Epithelial cell of proximal tubule (primary cell): ENCODE measurements around the gene DNAH2. TPM values are rescaled to one million over a fixed set of nuclear protein-coding genes. Genes with fewer than 3 reads are reported as not detected.
A peak's percentile ranks its signal among the peaks of the same experiment; 100 is the strongest.

Experiments used
- DNase-seq: peaks from one replicate; pipeline ENCODE4 v3.0.0-alpha.2; 2011; ENCODE audit warnings: low read depth
- H3K4me3 ChIP-seq: 2 replicates; pipeline ENCODE4 v1.5.1; 2011; ENCODE audit warnings: low read depth, mild to moderate bottlenecking, low read length
- CTCF ChIP-seq: conservative IDR thresholded peaks from 2 replicates; pipeline ENCODE4 v1.5.1; 2012; ENCODE audit warnings: low read depth, mild to moderate bottlenecking, low read length
- total RNA-seq: library from RNA; depleted of rRNA; stranded (reverse); fragments of >200 nt; gene quantifications from 2 replicates; pipeline ENCODE4 v1.2.3, GENCODE V29; 2015

DNAH2 gene
- total RNA-seq, 1 donor from 2014 or later, result not detected

- no peak for DNase-seq
- no peak for TF ChIP-seq CTCF
These were observed 116.4 kb downstream of the DNAH2 start, which contains the start of gene KDM6B for GRCh38 chr17:7833795-7834541. KDM6B (plus strand) TSS chr17:7834217; CDS start chr17:7845555, 11,338 bp downstream.

GRCh38 chr17:7834542-7834956, 117.0 kb downstream of the DNAH2 start:
- peak overlapping the region; percentile 91 for H3K4me3 ChIP-seq
- no peak for DNase-seq
- no peak for TF ChIP-seq CTCF

More at GRCh38 chr17:7833795-7834541, 116.4 kb downstream of the DNAH2 start, which contains the start of gene KDM6B:
- peak within 1 kb of the TSS; percentile 91 for H3K4me3 ChIP-seq

- H3K4me3 ChIP-seq, result peak overlapping the region; percentile 91
- no peak for DNase-seq
- peak; percentile 78 for TF ChIP-seq CTCF
These were observed 117.6 kb downstream of the DNAH2 start for GRCh38 chr17:7834957-7835813.

- DNase-seq, result no peak
- H3K4me3 ChIP-seq, result peak overlapping the region; percentile 91
- TF ChIP-seq CTCF, result no peak
These were observed 118.5 kb downstream of the DNAH2 start for GRCh38 chr17:7835814-7836595.

GRCh38 chr17:7836596-7837407, 119.3 kb downstream of the DNAH2 start:
- peak overlapping the region; percentile 91 for H3K4me3 ChIP-seq
- DNase-seq, result no peak
- no peak for TF ChIP-seq CTCF
